GM19240 (cell line): ENCODE data around the gene CD300LG.
"Not testable (repeated sequence)": the region's sequence is repeated elsewhere in the genome, so short reads cannot be mapped to it uniquely, and the experiment has no call there.

Experiments used
- DNase-seq: peaks from one replicate; pipeline ENCODE4 v3.0.0; 2011; ENCODE audit warnings: low spot score; ENCODE audit not compliant: insufficient read length

CD300LG gene, protein sequence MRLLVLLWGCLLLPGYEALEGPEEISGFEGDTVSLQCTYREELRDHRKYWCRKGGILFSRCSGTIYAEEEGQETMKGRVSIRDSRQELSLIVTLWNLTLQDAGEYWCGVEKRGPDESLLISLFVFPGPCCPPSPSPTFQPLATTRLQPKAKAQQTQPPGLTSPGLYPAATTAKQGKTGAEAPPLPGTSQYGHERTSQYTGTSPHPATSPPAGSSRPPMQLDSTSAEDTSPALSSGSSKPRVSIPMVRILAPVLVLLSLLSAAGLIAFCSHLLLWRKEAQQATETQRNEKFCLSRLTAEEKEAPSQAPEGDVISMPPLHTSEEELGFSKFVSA

DNA sequence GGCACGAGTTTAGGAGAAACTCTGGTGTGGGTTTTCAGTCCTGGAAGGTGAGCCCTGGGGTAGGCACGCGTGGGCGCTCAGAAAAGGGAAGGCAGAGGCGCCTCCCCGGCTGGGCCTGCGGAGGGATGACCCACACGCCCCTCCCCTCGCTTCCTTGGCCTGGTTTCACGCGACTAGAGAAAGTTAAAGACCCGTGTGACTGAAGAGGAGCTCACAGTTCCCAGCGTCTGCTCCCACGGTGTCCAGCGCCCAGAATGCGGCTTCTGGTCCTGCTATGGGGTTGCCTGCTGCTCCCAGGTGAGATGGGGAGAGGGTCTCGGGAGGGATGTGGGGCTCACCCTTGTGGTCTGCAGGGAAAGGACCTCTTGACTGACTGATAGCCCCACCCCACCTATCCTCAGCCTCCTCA is at the start of gene CD300LG:
Gene CD300LG (plus strand): TSS at position 214 of the 409 bp plus-strand sequence. CDS start 41 bp downstream, at position 255.
- DNase-seq = no peak

DNA sequence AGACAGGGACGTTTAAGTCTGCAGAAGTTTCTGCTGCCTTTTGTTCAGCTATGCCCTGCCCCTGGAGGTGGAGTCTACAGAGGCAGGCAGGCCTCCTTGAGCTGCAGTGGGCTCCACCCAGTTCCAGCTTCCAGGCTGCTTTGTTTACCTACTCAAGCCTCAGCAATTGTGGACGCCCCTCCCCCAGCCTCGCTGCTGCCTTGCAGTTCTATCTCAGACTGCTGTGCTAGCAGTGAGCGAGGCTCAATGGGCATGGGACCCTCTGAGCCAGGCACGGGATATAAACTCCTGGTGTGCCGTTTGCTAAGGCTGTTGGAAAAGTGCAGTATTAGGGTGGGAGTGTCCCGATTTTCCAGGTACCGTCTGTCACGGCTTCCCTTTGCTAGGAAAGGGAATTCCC is 49.0 kb upstream of the CD300LG start:
- not testable (repeated sequence) for DNase-seq

DNA sequence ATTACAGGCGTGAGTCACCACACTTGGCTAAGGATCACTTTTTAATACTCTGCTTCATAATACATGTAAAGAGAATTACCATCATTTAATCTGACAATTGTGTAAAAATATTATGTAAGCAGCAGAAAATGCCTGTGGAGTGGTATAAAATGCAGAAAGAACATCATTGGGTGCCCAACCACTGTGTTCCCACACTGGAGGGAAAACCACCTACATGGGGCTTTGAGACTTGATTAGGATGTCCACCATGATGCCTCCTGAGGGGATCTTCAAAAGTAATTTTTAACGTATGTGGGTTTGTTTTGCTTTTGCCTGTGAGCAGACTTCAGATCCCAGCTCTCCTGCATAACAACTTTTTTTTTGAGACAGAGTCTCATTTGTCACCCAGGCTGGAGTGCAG is 47.9 kb upstream of the CD300LG start:
- DNase-seq = no peak

DNA sequence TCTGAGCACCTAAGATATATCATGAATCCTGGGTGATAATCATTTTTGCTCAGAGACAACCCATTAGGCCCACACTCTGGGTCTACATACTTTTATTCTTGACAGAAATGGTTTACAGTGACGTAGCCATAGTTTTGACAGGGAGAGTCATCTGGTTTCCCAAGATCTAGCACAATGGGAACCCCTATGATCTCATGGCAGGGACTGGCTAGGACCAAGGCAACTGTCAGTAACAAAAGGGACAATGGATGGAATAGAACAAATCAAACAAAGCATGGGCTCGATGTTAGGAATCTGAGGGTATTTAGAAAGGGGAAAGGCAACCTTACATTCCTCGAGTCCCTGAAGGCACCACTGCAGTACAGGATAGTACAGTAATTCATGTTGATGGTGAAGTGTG is 46.2 kb upstream of the CD300LG start:
- DNase-seq = no peak

DNA sequence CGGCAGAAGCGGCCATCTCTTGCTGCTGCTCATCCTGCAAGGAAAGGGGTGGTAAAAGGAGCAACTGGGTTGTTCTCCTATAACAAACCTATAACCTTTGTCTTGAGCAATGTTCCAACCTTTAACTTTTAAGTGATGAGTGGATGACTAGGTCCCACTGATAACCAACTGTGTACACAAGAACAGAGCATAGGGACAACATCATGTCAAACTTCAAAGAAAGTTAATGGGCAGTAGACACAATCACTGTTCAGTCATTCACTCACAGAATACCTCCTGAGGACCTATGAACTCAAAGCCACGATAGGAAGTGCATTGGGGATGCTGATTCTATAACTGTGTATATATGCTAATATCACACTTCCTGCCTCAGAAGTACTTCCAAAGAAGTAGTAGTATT is 45.1 kb upstream of the CD300LG start:
- DNase-seq = no peak

DNA sequence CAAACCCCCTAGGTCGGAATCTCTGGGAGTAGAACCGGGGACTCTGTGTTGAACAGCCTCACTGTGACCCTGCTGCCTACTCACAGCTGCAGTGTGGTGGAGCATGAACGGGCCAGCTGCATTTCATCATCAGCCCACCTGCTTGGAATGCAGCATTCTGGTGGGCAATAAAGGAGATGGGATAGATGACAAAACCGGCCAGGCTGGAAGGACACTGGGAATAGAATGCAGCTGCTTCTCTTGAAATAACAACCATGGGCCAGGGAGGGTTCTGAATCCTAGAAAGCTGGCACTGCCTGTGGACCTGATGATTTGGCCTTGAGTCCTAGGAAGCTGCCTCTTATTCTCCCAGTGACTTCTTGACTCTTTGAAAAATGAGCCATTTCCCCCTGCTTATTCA is 43.2 kb upstream of the CD300LG start:
- DNase-seq = no peak

DNA sequence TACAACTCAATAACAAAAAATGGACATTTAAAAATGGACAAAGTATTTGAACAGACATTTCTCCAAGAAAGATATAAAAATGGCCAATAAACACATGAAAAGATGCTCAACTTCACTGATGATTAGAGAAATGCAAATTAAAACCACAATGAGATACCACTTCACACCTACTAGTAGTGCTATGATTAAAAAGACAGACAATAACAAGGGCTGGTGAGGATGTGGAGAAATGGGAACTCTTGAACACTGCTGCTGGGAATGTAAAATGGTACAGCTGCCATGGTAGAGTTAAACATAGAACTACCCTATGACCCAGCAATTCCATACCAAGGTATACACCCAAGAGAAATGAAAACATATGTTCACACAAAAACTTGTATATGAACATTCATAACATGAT is 41.9 kb upstream of the CD300LG start:
- no peak for DNase-seq

DNA sequence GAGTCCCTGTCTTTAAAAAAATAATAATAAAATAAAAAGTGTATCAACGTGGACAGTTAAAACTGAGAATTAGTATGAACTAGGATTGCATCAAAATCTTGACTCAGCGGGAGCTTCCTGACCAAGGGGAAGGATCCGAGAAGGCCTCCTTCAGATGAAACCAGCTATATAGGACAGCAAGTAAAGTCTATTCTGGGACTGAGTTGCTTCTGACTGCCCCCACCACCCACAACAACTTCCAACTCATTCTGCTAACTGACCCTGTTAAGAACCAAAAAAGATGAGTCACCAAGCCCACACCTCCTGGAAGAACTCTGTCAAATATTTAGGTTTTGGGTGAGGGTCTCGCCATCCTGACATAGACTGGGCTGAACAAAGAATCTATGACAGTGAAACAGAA is 38.9 kb upstream of the CD300LG start:
- DNase-seq = no peak

DNA sequence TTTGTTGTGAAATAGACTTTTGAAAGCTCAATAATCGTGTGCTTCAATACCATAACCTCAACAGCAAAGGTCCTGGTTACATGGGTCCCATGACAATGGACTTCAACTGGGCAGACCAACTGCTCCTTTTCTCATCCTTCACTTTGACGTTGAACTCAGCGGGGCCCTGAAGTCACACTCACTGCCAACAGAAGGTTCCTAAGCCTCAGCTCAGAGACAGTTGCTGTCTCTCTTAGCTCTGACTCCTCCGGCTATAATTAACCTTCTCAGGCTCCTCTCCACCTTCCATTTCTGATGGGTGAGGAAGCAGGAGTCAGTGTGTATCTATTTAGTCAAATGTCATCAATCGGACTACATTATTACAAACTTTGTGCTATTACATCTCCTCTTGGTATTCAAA is 37.9 kb upstream of the CD300LG start:
- DNase-seq = no peak

DNA sequence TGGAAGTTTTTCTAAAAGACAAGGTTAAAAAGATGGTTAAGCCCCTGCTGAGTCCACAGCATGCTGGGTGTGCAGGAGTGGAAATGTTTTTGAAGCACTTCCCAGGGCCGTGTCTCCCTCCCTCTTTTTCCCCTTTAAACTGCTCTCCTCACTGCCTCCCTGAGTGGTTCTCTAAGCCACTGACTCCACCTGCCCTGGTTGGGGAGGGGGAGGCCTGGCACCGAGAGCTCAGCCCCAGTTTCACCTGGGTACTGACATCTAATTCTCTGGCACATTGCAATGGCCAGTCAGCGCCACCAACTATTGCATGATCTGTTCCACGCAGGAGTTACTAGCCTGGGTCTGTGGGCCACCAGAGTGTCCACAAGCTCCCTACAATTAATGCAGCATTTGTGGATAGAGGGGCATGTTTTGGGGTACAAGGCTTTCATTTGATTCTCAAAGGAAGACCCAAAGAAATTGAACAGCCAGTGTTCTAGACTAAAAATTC is 36.7 kb upstream of the CD300LG start:
- DNase-seq = no peak

DNA sequence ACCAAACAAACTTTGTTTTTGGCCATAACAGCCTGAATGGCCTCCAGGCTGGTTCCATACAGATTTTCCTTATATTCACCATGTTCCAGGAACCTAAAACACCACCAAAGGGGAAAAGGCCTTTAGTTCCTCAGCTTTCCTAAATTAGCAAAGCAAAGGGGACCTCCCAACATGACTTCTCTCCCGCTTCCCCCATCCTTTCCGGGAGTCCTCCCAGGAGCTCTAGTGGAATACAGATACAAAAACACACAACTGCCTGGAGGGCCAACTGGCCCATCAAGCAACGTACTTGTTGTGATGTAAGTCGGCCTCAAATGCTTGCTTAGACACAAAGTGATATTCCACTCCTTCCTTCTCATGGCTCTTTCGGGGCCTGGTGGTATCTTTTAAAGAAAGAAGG is 36.2 kb upstream of the CD300LG start:
- no peak for DNase-seq

DNA sequence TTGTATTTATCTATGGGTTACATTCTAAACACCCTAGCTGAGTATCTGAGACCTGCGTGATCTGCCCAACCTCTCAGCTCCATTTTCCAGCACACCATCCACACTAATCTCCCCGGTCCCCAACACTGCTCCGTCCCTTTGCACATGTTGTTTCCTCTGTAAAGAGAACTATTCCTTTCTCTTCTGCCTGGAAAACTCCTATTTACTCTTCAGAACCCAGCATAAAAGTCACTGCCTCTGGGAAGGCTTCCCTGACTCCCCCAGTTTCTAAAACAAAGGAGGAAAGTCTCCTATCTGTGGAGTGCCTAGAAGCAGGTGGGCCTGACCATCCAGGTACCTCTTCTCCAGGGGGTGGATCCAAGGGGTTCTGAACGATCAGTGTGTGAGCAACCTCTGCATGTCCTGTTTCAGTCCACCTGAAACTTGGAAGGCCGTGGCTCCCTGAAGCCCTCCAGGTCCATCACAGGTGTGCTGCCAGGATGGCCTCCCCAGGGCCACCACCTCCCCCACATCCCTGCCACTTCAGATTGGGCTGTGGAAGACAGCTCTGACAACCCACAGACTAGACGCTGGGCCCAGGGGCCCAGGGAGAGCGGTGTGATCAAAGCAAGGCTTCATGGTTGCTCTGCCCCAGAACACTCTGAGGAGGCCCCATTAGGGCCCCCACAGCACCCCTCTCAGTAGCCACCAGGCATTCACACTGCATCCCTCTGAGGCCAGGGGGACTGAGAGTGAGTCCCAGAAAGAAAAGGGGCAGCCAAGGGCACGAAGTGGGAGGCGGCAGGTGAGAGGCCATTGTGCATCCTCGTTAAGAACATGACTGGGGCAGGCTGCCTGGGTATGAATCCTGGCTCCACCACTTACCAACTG is 34.3 kb upstream of the CD300LG start:
- DNase-seq = no peak

DNA sequence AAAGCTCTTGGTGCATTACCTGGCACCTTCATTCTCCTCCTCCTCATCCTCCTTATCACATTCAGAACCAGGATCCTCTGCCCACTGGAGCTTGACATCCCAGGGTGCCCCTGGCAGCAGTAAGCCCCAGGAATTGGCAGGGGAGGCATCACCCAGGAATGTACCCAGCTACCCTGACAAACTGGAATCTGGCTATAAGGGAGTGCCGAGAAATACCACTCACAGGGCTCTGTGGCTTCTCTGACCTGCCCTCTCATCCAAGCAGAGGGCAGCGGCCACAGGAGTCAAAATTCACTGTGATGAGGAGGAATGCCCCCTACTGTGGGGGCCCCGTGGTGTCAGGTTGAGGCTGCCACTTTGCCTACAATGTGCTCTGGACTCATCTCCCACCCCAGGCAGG is 33.6 kb upstream of the CD300LG start:
- no peak for DNase-seq

DNA sequence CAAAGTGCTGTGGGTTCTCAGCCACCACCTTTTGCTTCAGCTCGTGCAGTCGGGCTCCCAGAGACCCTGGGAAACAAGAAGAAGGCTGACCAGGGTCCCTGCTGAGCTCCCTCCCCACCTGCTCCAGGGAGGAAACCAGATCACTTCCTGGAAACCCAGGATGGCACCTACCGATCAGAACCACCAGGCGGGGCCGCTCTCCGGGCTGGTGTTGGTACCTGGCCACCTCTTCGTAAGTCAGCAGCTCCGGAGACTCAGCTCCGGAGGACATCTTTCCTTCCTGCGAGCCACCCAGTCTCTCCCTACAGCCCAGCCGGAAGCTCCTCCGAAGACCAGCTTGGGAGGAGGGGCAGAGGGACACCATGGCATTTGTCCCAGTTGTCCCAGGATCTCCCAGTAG is 33.0 kb upstream of the CD300LG start:
- no peak for DNase-seq

DNA sequence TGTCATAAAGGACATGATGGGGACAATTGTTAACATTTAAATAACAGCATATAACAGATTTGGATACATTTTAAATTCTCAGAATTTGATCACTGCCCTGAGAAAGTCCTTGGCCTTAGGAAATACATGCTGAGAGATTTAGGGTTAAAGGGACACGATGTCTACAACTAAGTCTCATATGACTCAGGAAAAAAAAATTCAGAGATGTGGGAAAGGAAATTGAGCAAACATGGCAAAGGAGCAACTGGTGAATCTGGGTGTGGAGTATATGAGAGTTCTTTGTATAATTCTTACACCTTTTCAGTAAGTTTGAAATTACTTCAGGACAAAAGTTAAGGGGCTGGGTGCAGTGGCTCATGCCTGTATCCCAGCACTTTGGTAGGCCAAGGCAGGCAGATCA is 32.3 kb upstream of the CD300LG start:
- DNase-seq = no peak

DNA sequence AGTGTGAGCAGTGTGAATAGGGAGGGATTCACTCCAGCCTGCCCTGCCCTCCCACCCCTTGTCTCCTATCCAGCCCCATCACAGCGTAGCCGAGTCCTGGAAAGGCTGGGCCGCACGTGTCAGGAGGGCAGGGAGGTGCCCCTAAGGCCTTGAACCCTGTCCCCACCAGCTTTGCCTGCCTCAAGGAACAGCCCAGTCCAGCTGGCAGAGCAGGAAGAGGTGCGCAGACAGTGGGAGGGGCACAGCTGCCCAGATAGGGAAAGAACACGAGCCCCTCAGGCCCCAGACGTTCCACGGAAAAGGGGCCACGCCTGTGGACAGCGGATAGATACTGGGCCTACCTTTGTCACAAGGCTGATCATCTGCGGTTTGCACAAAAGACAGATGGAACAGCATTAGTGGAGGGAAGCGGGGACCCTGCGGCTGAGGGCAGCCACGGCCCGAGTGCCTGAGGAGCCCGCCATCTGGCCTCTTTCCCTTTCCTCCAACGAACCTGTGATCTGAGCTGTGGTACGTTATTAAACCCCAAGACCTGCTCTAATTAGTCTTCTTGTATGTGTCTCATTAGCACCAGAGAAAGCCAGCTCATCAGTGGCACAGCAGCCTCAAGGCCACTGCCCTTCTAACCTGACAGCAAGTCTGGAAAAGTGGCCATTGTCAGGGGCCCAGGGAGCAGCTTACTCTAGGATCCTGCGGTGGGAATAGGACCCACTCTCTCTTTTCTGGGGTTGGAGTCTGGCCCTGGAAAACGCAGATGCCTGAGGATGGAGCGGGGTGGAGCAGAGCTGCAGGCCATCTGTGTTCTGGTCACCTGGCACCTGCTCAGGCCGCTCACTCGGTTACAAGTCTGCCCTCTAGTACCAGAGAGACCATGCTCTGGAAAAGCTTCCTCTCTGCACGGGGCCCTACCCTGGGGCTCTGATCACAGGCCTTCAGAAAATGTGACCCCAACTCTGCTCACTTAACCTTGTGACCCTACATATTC is 30.3 kb upstream of the CD300LG start:
- DNase-seq = no peak

DNA sequence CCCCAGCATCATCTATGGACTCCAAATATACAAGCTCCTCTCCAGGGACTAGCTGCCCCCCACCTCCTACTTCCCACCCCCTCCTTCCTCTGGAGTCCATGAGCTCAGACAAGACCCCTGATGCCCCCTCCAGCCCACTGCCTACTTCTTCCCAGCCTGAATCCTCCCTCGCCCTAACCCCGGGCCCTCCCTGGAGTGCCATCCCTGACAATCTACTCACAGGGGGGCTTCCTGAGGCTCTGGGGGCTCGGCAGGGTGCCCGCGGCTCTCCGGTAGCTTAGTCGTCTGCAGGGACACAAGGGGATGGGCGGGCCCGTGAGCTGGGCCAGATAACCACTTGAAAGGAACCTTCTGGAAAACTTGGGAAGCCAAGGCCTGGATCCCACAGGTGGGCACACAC is 29.1 kb upstream of the CD300LG start:
- no peak for DNase-seq

DNA sequence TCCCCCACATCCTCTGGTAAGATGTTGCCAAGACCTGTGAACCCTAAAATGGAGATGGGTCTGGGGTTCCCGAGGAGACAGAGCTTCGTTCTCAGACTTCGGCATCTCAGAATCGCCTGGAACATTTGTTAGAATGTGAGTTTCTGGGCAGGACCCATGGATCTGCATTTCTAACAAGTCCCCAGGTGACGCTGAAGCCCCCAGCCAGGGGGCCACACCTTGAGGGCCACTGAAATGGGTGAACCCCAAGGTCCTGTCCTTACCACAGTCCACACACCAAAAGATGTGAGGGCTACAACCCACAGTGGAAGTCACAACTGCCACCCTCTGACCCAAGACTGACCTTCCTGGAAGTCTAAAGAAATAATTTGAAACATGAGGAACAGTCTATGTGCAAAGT is 28.0 kb upstream of the CD300LG start:
- DNase-seq = no peak

DNA sequence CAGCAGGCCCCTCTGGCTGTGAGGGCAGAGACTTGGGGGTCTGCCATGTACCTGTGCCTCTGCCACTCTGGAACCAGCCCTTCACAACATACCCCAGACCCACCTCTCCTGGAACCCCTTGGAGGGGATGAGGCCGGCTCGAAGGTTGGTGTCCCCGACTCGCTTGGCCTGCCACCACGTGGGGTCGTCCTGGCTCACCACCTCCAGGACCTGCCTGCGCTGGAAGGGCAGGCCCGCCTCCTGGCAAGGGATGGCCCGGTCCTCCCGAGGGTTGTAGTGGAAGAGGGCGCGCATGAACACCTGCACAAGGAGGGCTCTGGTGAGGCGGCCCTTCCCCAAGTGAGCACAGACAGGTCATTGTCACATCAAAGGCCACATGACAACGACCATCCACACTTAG is 26.2 kb upstream of the CD300LG start:
- no peak for DNase-seq

DNA sequence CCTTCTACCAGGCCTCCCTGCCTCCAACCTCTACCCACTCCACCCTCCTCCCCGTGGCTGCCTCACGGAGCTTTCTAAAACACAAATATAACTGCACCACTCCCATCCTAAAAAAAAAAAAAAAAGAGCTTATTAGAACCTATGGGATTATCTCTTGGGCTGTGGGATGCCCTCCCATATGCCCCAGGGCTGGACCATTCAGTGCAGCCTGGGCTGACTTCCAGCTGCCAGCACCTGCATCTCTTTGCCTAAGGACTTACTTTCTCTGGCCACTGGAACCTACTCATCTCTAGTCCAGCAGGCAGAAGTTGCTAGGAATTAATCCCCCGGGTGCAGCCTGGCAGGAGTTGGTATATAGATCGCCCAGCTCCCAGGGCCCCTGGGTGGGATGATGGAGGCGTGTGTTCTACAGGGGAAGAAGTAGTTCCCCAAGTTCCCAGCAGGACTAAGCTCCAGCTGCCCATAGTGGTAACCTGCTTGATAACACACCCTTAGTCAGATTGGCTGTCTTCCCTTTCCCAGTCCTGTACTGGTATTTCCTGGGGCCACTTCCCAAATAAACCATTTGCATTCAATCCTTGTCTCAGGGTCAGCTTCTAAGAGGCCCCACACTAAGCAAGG is 24.3 kb upstream of the CD300LG start:
- DNase-seq = no peak
